DMS114 treated with DMSO at 0.1 percent for 48 hours (cell line): ENCODE measurements around the gene BMP7.
"Not testable (repeated sequence)": the region's sequence is repeated elsewhere in the genome, so short reads cannot be mapped to it uniquely, and the experiment has no call there.

Source experiments
- DNase-seq: peaks from one replicate; lab custom pipeline; 2025; ENCODE audit not compliant: unreplicated experiment; lab: John Stamatoyannopoulos, UW

Gene BMP7

DNA sequence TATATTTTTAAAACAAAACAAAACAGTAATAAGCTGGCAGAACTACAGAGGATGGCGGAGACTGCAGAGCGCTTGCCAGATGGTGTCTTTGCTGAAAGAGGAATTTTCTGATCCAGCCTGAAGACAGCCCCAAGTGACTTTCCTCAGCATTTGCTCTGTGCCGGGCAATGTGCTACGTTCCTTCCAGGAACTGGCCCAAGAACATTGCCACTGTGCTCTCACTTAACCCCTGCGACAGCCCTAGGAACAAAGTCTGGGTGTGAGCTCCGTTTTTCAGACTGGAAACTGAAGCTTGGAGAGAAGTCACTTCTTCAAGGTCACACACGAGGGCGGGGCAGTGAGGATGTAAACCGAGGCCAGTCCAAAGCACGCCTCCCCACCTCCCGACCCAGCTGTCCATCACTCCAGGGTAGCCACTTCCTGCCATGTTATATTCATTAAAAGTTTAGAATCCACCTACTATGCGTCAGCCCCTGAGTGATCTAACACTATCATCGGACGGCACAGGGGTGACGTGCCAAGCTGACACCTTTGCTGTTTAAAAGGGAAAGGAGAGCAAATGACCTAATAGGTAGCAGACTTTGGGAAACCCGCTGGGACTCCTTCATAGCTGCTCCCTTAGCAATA, 22.3 kb upstream of the BMP7 start:
- no peak for DNase-seq

GRCh38 chr20:57287901-57288300, 21.5 kb upstream of the BMP7 start:
- no peak for DNase-seq

DNA sequence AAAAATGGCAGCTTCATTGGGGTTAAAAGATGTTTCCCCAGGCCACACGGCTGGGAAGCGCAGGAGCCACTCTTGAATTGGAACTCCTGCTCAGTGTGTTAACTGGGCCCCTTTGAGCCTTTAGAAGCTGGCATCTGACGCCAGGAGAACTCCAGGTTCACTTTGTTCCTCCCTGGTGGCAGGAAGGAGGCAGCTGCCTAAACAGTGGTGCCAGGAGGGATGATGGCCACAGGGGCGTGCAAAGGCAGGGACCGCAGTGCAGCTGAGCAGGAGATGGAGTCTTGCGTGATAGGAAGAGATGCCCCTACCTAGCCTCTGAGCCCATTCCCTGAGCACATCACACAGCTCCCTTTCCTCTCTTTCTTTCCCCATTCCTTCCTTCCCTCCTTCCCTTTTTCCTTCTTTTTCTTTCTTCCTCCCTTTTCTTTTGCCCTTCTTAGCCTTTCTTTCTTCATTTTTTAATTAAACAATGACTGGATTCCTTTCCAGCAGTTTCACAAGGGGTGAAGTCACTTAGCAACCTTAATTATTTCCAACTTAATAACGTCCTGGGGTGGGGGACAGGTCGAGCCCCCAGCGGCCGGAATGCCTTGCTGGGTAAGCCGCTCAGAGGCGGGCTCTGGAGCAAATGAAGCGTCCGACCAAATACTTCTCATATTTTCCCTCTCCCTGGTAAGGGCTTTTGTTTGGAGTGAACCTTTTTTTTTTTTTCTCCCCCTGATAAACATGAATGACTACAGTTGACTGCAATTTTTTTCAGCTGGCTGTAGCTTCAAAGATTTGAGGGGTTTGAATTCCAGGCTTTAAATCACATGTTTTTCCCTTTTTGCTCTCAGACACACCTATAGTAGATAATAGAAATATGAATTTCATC, 20.8 kb upstream of the BMP7 start:
- no peak for DNase-seq

- DNase-seq: no peak
These were observed 17.4 kb upstream of the BMP7 start for GRCh38 chr20:57283860-57284259.

DNA sequence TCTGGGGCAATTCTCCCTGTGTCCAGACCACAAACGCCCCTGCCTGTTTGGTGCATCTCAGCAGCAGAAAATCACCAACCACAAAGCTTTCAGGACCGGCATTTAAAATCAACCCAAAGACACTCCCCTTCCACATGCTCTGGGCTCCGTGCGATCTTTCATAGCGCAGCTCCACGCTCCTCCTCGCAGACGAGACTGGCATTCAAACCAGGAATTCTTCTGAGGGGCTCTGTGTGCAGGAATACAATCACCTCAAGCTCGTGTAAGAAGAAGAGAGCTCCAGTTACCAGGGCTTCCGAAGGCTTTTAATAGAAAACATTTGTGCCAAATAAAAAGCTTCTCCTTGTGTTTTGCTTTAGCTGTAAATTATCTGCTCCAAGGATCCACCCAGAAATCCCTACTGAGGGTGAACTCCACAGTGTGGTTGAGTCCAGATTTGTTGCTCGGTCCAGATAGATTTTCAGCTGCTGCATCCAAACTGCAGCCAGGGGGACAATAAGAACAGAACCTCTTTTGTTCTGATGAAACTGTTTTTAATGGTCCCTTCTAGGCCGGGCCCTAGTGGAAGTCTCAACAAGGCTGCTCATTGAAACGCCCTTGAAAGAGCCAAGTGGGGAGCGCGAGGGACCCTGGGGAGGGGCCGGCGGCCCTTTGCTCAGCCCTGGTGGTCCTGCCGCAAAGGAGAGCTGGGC, 16.4 kb upstream of the BMP7 start:
- no peak for DNase-seq

- no peak for DNase-seq
These were observed 15.5 kb upstream of the BMP7 start for GRCh38 chr20:57281900-57282299.

- DNase-seq: no peak
These were observed 13.8 kb upstream of the BMP7 start for GRCh38 chr20:57280221-57280620.

DNA sequence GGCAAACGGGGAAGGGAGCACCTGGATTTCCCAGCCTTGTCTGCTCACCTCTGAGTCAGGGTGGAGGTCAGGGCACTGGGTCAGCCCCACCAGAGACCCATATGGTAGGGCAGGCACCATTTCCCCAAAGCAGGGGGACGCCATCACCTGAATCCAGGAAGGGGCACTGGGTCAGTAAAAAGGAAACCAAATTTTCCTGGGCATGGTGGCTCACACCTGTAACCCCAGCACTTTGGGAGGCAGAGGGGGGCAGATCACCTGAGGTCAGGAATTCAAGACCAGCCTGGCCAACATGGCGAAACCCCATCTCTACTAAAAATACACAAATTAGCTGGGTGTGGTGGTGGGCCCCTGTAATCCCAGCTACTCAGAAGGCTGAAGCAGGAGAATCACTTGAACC, 13.1 kb upstream of the BMP7 start:
- DNase-seq: not testable (repeated sequence)

- no peak for DNase-seq
These were observed 12.0 kb upstream of the BMP7 start for GRCh38 chr20:57278457-57278856.

GRCh38 chr20:57277398-57278105, 11.1 kb upstream of the BMP7 start:
- DNase-seq: no peak

DNA sequence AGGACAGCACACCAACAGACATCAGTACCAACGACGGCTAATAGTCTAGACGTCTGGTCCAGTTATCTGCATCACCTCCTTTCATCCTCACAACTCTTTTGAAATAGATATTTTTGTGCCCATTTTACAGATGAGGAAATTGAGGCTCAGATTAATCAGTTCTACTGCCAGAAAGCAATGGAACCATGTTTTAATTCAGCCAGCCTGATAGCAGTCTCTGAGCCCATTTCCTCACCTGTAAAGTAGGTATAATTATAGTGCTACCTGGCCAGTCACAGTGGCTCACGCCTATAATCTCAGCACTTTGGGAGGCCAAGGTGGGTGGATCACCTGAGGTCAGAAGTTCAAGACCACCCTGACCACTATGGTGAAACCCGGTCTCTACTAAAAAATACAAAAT, 9.8 kb upstream of the BMP7 start:
- no peak for DNase-seq

GRCh38 chr20:57275813-57276212, 9.4 kb upstream of the BMP7 start:
- no peak for DNase-seq

- DNase-seq: no peak
These were observed 8.9 kb upstream of the BMP7 start for GRCh38 chr20:57275334-57275733.

DNA sequence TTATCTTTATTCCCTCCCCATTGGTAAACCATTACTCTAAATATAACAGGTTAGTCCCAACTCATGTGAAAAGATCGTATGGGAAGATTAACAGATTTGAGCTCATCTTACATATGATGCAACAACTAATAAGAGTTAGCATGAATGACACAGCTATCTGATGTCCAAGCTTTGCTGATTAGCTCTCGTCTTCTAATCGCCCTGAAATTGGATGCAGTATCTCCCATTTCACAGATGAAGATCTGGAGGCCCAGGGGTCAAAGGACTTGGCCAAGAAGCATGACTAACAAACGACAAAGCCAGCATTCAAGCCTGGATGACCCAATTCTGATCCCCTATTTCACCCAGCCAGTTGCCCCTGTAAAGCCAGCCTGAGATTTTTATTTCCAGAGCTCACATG, 8.4 kb upstream of the BMP7 start:
- DNase-seq: no peak

GRCh38 chr20:57274299-57274698, 7.9 kb upstream of the BMP7 start:
- no peak for DNase-seq

- DNase-seq: no peak
These were observed 6.6 kb upstream of the BMP7 start for GRCh38 chr20:57272883-57273535.

GRCh38 chr20:57270204-57270984, 4.0 kb upstream of the BMP7 start:
- DNase-seq: no peak

- no peak for DNase-seq
These were observed 2.9 kb upstream of the BMP7 start for GRCh38 chr20:57269148-57269984.

DNA sequence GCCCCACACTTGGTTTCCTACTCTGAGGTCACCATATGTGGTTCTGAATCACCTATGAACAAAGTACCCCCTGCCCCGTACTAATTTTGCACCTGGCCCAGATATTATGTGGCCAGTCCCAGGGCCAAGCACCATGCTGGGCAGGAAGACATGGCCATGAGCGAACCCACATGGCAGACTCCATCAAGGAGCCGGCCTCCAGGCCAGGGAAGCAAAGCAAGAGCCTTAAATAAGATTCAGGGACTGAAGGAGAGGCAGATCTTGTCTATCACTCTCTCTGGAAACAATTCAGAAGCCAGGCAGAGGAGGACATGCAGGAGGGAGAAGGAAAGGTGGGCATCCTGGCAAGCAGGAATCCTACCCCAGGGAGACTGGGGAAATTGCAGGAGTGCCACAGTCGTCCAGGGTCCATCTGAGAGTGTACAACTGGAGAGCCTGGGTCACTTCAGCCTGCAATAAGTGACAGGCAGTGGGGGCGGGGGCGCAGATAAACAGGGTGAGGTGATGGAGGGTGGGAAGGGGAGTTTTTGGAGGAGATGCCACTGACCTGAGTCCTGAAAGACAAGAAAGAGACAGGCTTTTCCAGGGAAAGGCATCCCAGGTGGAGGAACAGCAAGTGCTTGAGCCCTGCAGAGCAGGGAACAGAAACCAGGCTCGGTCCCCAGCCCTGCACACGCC, 2.1 kb upstream of the BMP7 start:
- DNase-seq: no peak
